ENCODE data around the gene MYL12B. TPM values are rescaled to one million over a fixed set of nuclear protein-coding genes. Genes with fewer than 3 reads are reported as not detected.

MYL12B gene
- total RNA-seq, 1 experiment from 2014 or later, result 420 TPM

DNA sequence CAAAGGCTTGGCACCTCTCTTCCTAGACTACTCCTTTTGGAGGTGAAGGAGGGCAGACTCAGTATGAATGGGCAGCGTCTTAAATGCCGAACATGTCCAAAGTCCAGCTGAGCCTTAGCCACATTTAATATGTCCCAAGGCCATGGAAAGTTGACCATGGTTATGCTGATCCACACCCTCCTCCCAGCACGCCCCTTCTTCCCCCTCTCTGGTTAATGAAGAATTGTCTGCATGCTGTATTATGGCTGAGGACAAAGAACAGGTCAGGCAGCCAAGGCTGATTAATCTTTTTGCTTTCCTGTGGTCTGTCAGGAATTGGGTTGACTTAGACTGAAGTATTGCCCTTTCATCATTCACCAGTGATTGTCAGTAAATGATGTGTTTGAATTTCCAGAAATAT lies 36.3 kb upstream of the MYL12B start:
- no peaks in the 10 kb centered on the region for H3K4me1 ChIP-seq (ENCODE audit: control insufficient read depth, insufficient read depth, low read length)
- BruUV-seq (replicated peaks), result no TSS peak
- H3K36me3 ChIP-seq (ENCODE audit: control insufficient read depth, insufficient read depth, low read length), result no peaks in the 10 kb centered on the region
- in situ Hi-C loops (cut with HindIII; ENCODE audit: low pct_unique_long_range_greater_than_20kb, low sequenced_read_pairs) (no loop called here), intact Hi-C loops (cut with micrococcal nuclease; ENCODE audit: unreplicated experiment) (no loop called here)
- ATAC-seq, result no peak
- TF ChIP-seq REST (IDR thresholded peaks at IDR 0.05; ENCODE audit: insufficient read depth in 1 of 2, low read depth in 2 of 2, low read length in 1 of 2) (no peak), CTCF (IDR thresholded peaks at IDR 0.05) (no peak), SIN3A (IDR thresholded peaks at IDR 0.05; ENCODE audit: borderline replicate concordance, insufficient read depth, low read depth, low read length) (no peak), POLR2AphosphoS5 (IDR thresholded peaks at IDR 0.05; ENCODE audit: low read depth, low read length) (no peak), TCF7L2 (IDR thresholded peaks at IDR 0.05; ENCODE audit: low read depth, low read length) (no peak)
- POLR2A ChIA-PET, result no interaction called here
- CTCF ChIA-PET, result no interaction called here
- no peaks in the 10 kb centered on the region for H3K27me3 ChIP-seq (ENCODE audit: control insufficient read depth, insufficient read depth, low read length)
- no peak overlapping the region for H3K27ac ChIP-seq (ENCODE audit: low read length)
- no peaks in the 10 kb centered on the region for H3K9me3 ChIP-seq (ENCODE audit: control insufficient read depth, insufficient read depth, low read depth, low read length)
- no peak overlapping the region for H3K4me3 ChIP-seq (ENCODE audit: low read depth in 2 of 2, low read length in 2 of 2)
- DNase-seq (ENCODE audit: low read depth, low spot score), result no peak

- DNase-seq (ENCODE audit: low read depth, low spot score) (no peak), ATAC-seq (no peak)
- Histone ChIP-seq H3K27ac (ENCODE audit: low read length) (no peak overlapping the region), H3K4me1 (ENCODE audit: control insufficient read depth, insufficient read depth, low read length) (no peaks in the 10 kb centered on the region), H3K9me3 (ENCODE audit: control insufficient read depth, insufficient read depth, low read depth, low read length) (no peaks in the 10 kb centered on the region), H3K36me3 (ENCODE audit: control insufficient read depth, insufficient read depth, low read length) (no peaks in the 10 kb centered on the region), H3K4me3 (ENCODE audit: low read depth in 2 of 2, low read length in 2 of 2) (no peak overlapping the region), H3K27me3 (ENCODE audit: control insufficient read depth, insufficient read depth, low read length) (no peaks in the 10 kb centered on the region)
- intact Hi-C loops (cut with micrococcal nuclease; ENCODE audit: unreplicated experiment), result no loop called here
- POLR2A ChIA-PET, result no interaction called here
- in situ Hi-C loops (cut with HindIII; ENCODE audit: low pct_unique_long_range_greater_than_20kb, low sequenced_read_pairs), result no loop called here
- CTCF ChIA-PET, result no interaction called here
- BruUV-seq (replicated peaks), result no TSS peak
- TF ChIP-seq REST (IDR thresholded peaks at IDR 0.05; ENCODE audit: insufficient read depth in 1 of 2, low read depth in 2 of 2, low read length in 1 of 2) (no peak), SIN3A (IDR thresholded peaks at IDR 0.05; ENCODE audit: borderline replicate concordance, insufficient read depth, low read depth, low read length) (no peak), CTCF (IDR thresholded peaks at IDR 0.05) (no peak), POLR2AphosphoS5 (IDR thresholded peaks at IDR 0.05; ENCODE audit: low read depth, low read length) (no peak), TCF7L2 (IDR thresholded peaks at IDR 0.05; ENCODE audit: low read depth, low read length) (no peak)
Measured at GRCh38 chr18:3226048-3226447, 35.9 kb upstream of the MYL12B start.

All from Panc1 (cell line).